HG03045 (cell line): ENCODE data around the gene C15orf39.
"Not testable (repeated sequence)": the region's sequence is repeated elsewhere in the genome, so short reads cannot be mapped to it uniquely, and the experiment has no call there.

Experiments
- ATAC-seq: cut with Tn5 transposase; IDR thresholded peaks from one replicate; pipeline ENCODE4 v1.9.1; 2021; ENCODE audit warnings: mild to moderate bottlenecking, moderate library complexity; ENCODE audit not compliant: unreplicated experiment

Gene C15orf39

GRCh38 chr15:75209289-75209676 is 7.6 kb downstream of the C15orf39 start:
- no peak for ATAC-seq

GRCh38 chr15:75210811-75211230 is 9.1 kb downstream of the C15orf39 start:
- no peak for ATAC-seq

- ATAC-seq, result no peak
Measured at GRCh38 chr15:75211436-75212199, 9.9 kb downstream of the C15orf39 start.

GRCh38 chr15:75212200-75212858 is 10.6 kb downstream of the C15orf39 start:
- ATAC-seq, result no peak

DNA sequence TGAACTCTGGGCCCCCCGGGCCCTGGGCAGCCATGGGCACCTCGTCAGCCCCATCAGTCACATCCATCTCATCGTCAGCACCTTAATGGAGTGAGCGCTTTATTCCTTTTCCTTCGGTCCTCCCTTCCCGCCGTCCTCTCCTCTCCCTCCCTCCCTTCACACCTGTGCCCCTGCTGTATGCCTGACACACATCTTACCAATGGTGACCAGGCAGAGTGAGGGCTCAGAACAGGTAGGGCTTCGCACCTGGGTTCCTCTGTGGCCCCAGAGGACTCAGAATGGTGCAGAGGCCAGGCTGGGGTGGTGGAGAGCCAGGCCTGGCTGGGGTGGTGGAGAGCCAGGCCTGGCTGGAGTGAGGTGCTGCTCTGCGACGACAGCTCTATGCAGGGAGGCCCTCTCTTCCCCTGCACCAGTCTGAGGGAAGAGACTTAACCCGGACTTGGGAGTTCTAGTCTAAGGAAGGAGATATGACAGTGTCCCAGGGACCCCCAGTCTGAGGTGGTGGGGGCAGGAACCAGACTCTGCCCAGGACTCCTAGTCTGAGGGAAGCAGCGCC is 11.6 kb downstream of the C15orf39 start:
- ATAC-seq, result no peak

DNA sequence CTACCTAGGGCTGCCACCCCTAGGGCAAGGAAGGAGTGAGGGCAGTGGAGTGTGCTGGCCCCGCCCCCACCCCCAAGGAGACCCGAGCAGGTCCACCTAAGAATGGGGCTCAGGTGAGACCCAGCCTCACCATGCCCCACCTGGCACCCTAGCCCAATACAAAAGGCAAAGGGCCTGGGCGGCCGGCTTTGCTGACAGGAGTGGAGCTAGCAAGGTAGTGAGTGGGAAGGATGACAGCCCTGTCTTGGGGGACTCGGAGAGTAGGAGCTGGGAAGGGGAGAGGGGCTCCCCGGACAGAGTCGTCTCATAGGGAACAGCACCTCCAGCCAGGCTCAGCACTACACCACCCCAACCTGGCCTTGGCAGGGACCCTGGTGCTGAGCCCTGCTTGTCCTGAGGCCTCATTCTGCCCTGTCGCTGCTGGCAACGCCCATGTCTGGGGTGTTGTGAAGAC is 12.1 kb downstream of the C15orf39 start:
- ATAC-seq, result no peak

DNA sequence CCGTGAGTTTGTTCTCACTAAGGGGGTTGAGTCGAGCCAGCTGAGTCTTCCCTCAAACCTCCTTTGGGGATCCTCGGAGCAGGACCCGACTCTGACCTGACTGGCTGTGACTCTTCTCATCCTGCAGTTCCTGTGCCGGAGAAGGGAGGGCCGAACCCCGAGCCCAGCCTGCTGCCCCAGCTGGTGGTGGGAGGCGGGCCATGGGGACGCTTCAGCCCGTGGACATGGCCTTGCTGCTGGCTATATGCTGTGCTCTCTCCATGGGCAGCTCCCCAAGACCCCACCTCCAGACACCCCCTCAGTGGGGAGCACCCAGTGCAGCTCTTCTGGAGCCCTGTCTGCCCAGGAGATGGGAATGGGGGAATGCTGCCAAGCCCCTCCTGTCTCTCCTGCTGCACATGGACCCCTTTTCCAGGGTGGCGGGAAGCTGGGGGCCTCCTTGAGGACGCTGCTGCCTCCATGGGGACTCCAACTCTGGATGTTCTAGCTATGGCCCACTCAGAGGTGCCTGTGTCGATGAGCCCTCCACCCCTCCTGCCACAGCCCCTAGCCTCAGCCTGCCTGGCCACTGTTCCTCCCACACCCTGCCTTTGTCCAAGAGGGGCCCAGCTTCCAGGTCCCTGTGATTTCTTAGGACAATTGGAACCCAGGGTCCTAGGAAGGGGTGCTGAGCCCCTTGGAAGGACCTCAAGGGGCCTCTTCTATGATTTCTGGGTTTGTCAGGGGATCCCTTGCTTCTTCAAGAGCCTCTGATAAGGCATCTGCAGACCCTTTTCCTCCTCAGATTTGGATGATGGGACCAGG is 12.8 kb downstream of the C15orf39 start:
- ATAC-seq, result no peak

- ATAC-seq, result no peak
Measured at GRCh38 chr15:75215107-75216004, 13.7 kb downstream of the C15orf39 start.

- no peak for ATAC-seq
Measured at GRCh38 chr15:75217012-75217411, 15.3 kb downstream of the C15orf39 start.

GRCh38 chr15:75217574-75217973 is 15.9 kb downstream of the C15orf39 start:
- not testable (repeated sequence) for ATAC-seq

DNA sequence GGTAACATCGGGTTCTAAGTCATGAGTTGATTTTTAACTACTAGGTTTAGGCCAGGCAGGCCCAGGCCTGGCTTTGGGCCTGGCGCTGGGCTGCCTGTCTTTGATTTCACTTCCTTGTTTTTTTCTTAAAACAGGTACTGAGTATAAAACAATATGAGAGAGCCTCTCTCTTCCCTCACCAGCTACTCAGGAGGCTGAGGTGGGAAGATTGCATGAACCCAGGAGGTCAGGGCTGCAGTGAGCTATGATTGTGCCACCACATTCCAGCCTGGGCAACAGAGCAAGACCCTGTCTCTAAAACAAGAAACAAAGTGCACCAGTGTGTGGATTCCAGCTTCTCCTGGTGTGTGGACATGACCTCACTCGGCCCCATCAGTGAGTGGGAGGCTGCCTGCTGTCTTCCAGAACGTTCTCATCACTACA is 17.8 kb downstream of the C15orf39 start:
- ATAC-seq, result not testable (repeated sequence)

- no peak for ATAC-seq
Measured at GRCh38 chr15:75223688-75224087, 22.0 kb downstream of the C15orf39 start.

GRCh38 chr15:75224281-75224680 is 22.6 kb downstream of the C15orf39 start:
- ATAC-seq, result no peak

DNA sequence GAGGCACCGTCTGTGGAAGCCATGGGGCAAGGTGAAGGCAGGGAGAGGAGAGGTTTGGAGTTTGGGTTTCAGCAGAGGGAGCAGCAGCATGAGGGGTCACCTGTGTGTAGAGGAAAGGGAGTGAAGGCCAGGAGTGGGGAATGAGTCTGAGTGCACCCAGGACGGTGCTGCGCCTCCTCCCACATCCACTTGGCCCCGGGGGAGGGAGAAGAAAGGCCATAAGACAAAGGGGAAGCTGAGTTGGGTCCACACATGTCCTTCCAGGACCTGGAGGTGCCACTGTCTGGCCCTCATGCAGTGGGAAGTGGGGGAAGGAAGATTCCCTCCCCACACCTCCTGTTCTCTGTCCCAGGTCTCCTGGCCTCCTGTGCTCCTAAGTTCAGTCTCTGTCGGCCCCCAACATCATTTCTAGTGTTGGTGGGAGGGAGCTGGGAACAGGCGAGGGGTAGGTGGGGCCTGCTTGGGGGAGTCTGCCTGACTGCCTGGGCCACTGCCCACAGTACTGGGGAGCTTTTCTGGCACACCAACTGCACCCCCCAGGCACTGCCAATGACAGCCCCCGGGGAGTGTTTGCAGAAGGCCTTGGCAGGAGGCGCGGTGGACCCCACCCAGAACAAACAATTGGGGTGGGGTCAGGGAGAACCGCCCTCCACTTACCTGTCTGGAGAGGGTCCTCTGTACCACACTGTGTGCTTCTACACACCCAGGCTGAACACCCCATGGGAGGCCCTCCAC is 23.6 kb downstream of the C15orf39 start:
- ATAC-seq, result not testable (repeated sequence)

DNA sequence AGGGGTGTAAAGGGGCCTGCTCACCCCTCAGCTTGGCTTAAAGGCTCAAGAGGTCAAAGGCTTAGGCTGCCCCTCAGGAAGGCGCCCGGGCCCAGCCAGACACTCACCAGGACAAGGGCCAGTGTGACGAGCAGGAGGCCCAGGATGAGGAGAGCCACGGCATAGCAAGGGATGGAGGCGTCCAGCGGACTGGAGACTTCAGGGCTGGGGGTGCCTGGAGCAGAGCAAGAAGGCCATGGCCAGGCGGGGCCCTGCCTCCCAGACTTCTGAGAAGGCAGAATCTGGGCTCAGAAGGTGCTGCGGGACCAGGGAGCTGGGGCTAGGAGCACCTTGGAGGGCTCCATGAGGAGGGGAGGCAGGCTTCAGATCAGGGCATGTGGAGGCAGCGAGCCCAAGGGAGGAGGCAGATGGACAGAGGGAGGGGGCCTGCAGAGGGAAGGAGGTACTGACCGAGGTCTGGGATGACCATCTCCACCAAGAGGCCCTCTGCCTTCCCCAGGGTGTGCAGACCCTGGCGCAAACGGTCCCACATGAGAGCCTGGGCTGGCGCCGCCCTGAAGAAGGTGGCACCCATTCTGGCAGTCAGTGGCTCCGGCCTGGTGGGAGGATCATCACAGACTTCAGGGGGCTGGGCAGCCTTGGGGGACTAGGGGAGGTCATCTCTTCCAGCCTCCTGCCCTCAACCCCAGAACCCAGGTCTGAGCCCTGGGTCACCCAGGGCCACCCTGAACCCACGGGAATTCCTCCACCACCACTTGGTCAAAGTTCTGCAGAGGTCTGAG is 24.5 kb downstream of the C15orf39 start:
- ATAC-seq, result no peak

DNA sequence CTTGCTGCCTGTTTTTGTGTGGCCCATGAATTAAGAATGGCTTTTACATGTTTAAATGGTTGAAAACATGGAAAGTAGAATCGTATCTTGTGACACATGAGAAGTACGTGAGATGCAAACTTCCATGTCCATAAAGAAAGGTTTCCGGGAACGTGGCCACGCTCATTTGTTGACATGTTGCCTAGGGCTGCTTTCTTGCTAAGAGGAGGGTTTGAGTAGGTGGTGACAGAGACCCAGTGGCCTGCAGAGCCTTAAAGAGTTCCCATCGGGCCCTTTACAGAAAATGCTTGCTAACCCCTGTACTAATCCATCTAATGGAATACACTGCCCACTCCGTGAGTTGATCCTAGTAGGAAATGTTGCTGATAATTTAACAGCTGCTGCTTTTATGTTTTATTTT is 25.4 kb downstream of the C15orf39 start:
- not testable (repeated sequence) for ATAC-seq

GRCh38 chr15:75227663-75228280 is 26.1 kb downstream of the C15orf39 start:
- no peak for ATAC-seq

DNA sequence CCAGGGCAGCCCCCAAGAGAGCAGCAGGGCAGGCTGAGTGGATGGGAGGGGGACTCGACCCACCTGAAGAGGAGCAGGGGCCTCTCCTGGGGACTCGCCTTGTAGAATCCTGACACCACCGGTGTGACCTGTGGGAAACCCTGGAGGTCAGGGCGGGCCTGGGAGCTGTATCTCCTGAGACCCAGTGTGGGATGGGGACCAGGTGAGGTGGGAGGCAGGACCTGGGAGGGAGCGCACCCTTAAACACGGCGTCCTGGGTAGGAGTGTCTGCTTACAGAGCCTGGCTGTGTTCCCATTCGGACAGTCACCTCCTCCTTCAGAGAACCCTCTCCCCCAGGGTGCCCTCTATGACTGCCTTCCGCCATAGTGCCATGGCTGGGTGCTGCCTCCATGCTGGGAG is 27.1 kb downstream of the C15orf39 start:
- no peak for ATAC-seq
